IPS DF 4.7 (cell line): ENCODE measurements around the gene USP17L26.
"Not testable (repeated sequence)": the region's sequence is repeated elsewhere in the genome, so short reads cannot be mapped to it uniquely, and the experiment has no call there.

Source experiments
- DNase-seq: peaks from one replicate; pipeline ENCODE4 v3.0.0-alpha.2; 2013; ENCODE audit warnings: low spot score; ENCODE audit errors: extremely low read depth

Gene USP17L26

GRCh38 chr4:9334358-9334757 lies at the start of gene USP17L26:
USP17L26 (plus strand) TSS chr4:9334658; CDS start chr4:9334658, 0 bp downstream.
- DNase-seq: not testable (repeated sequence)

- not testable (repeated sequence) for DNase-seq
Observed at GRCh38 chr4:9324191-9324590, 10.3 kb upstream of the USP17L26 start.

GRCh38 chr4:9324865-9325264 lies 9.6 kb upstream of the USP17L26 start, which contains the start of gene USP17L24:
USP17L24 (plus strand) TSS chr4:9325165; CDS start chr4:9325165, 0 bp downstream.
- not testable (repeated sequence) for DNase-seq

GRCh38 chr4:9329611-9330010 lies 4.8 kb upstream of the USP17L26 start, which contains the start of gene USP17L25:
USP17L25 (plus strand) TSS chr4:9329911; CDS start chr4:9329911, 0 bp downstream.
- not testable (repeated sequence) for DNase-seq

GRCh38 chr4:9339103-9339502 lies 4.6 kb downstream of the USP17L26 start, which contains the start of gene USP17L5:
USP17L5 (plus strand) TSS chr4:9339403; CDS start chr4:9339403, 0 bp downstream.
- DNase-seq: not testable (repeated sequence)

- not testable (repeated sequence) for DNase-seq
Observed at GRCh38 chr4:9343848-9344247, 9.4 kb downstream of the USP17L26 start, which contains the start of gene USP17L27. USP17L27 (plus strand) TSS chr4:9344148; CDS start chr4:9344148, 0 bp downstream.

- not testable (repeated sequence) for DNase-seq
Observed at GRCh38 chr4:9348593-9348992, 14.1 kb downstream of the USP17L26 start, which contains the start of gene USP17L28. USP17L28 (plus strand) TSS chr4:9348893; CDS start chr4:9348893, 0 bp downstream.

GRCh38 chr4:9350866-9351265 lies 16.4 kb downstream of the USP17L26 start:
- not testable (repeated sequence) for DNase-seq

- DNase-seq: not testable (repeated sequence)
Observed at GRCh38 chr4:9353338-9353737, 18.9 kb downstream of the USP17L26 start, which contains the start of gene USP17L29. USP17L29 (plus strand) TSS chr4:9353638; CDS start chr4:9353638, 0 bp downstream.

GRCh38 chr4:9362829-9363228 lies 28.4 kb downstream of the USP17L26 start, which contains the start of gene USP17L30:
USP17L30 (plus strand) TSS chr4:9363129; CDS start chr4:9363129, 0 bp downstream.
- DNase-seq: not testable (repeated sequence)

- not testable (repeated sequence) for DNase-seq
Observed at GRCh38 chr4:9379881-9380280, 45.4 kb downstream of the USP17L26 start.

GRCh38 chr4:9381012-9381534 lies 46.6 kb downstream of the USP17L26 start:
- DNase-seq: not testable (repeated sequence)

GRCh38 chr4:9384126-9384525 lies 49.7 kb downstream of the USP17L26 start:
- DNase-seq: no peak
